ENCODE measurements around the gene SH2D3A. TPM values are rescaled to one million over a fixed set of nuclear protein-coding genes. Genes with fewer than 3 reads are reported as not detected.

SH2D3A gene
- polyA plus RNA-seq, 1 donor (not counting 4 experiments of a cell fraction or from before 2014, with no cell fraction given): 24.9 TPM

DNA sequence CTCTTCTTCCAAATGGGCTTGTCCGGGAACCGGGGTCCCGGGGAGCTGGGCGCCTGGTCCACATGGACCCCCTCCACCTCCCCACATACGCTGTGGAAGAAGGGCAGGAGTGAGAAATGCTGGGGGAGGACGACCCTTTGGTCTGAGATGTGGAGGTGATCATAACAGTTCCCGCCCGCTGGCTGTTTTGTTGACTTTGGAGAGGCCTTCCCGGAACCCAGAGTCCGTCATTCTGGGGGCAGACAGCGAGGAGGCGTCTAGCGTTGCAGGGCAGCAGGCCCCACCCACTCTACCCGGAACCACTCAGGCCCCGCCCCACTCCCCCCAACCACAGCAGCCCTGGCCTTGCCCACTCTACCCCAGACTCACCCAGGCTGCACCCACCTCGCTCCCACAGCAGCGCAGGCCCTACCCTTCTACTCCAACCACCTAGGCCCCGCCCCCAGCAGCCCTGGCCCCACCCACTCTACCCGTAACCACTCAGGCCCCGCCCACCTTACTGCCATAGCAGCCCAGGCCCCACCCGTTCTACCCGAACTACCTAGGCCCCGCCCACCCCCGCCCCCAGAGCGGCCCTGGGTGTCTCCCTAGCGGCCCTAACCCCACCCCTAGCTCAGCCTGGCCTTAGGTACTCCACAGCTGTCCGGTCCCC is 37.0 kb downstream of the SH2D3A start:
- dilution Hi-C loops (cut with MboI; ENCODE audit: extremely low pct_ligation_motif_present, low sequenced_read_pairs): no loop called here
- no peaks in the 10 kb centered on the region for H3K27me3 ChIP-seq (ENCODE audit: control insufficient read depth, extremely low read depth, insufficient read depth, low read length)
- no peak overlapping the region for H3K27ac ChIP-seq (ENCODE audit: control insufficient read depth, insufficient read depth, low read length)
- no peak overlapping the region for H3K9ac ChIP-seq (ENCODE audit: control insufficient read depth, extremely low read depth, insufficient read depth, low read length)
- no peak overlapping the region for H3K4me3 ChIP-seq (ENCODE audit: control insufficient read depth in 2 of 3, extremely low read depth in 1 of 3, insufficient read depth in 2 of 3, low read depth in 1 of 3, low read length in 3 of 3)
- H3K36me3 ChIP-seq (ENCODE audit: control insufficient read depth in 2 of 2, extremely low read depth in 1 of 2, insufficient read depth in 2 of 2, low read length in 2 of 2): peaks cover 8 to 22% of the 10 kb centered on the region in 2 experiments
- no peak overlapping the region for H3K4me2 ChIP-seq (ENCODE audit: control insufficient read depth, extremely low read depth, insufficient read depth, low read depth, low read length)
- H3K4me1 ChIP-seq (ENCODE audit: control insufficient read depth, extremely low read depth, insufficient read depth, low read length): peaks cover 1% of the 10 kb centered on the region
- no peaks in the 10 kb centered on the region for H3K9me1 ChIP-seq (ENCODE audit: control insufficient read depth, extremely low read depth, insufficient read depth, low read length)
- TF ChIP-seq EZH2 (IDR thresholded peaks at IDR 0.05; ENCODE audit: low read length): no peak
- TF ChIP-seq, protein P1, sequence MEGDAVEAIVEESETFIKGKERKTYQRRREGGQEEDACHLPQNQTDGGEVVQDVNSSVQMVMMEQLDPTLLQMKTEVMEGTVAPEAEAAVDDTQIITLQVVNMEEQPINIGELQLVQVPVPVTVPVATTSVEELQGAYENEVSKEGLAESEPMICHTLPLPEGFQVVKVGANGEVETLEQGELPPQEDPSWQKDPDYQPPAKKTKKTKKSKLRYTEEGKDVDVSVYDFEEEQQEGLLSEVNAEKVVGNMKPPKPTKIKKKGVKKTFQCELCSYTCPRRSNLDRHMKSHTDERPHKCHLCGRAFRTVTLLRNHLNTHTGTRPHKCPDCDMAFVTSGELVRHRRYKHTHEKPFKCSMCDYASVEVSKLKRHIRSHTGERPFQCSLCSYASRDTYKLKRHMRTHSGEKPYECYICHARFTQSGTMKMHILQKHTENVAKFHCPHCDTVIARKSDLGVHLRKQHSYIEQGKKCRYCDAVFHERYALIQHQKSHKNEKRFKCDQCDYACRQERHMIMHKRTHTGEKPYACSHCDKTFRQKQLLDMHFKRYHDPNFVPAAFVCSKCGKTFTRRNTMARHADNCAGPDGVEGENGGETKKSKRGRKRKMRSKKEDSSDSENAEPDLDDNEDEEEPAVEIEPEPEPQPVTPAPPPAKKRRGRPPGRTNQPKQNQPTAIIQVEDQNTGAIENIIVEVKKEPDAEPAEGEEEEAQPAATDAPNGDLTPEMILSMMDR (optimal IDR thresholded peaks at IDR 0.05 in 1 of 3, IDR thresholded peaks at IDR 0.05 in 1 of 3, conservative IDR thresholded peaks at IDR 0.05 in 1 of 3; ENCODE audit: extremely low read depth in 1 of 3, insufficient read depth in 2 of 3, low read length in 3 of 3): no peak
- H4K20me1 ChIP-seq (ENCODE audit: control insufficient read depth, extremely low read depth, insufficient read depth, low read length): no peaks in the 10 kb centered on the region
- no peak for FAIRE-seq
- H2AFZ ChIP-seq (ENCODE audit: control insufficient read depth, low read length): no peak overlapping the region
- no peaks in the 10 kb centered on the region for H3K9me3 ChIP-seq (ENCODE audit: control insufficient read depth, low read depth, low read length)
- no peak for DNase-seq (ENCODE audit: low read depth, low spot score)
- H3K79me2 ChIP-seq (ENCODE audit: control insufficient read depth, insufficient read depth, low read length): peaks cover 2% of the 10 kb centered on the region

DNA sequence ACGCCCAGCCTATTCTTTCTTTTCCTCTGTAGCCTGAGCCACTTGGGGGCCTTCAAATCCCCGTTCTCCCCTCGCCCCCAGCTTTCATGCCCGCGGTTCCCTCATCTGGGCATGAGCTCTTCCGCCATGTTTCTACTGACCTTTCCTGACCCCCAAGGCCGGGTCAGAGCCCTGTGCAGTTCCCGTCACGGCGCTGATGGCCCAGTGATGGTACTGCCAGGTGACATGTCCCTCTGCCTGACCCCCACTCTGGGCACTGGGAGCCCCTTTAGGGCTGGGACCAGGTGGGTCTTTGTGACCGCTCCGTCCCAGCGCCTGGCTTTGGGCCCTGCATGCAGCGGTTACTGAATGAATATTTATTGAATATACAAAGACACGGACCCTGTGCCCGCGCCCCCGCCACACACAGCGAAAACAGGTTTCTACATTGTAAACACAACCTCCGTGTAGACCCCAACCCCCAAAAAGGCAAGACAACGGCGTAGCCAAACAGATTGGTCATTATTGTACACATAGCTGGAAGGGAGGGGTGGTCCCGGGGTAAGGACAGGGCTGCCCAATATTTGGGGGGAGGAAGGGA is 37.6 kb downstream of the SH2D3A start:
- no peak for DNase-seq (ENCODE audit: low read depth, low spot score)
- no peak overlapping the region for H3K4me2 ChIP-seq (ENCODE audit: control insufficient read depth, extremely low read depth, insufficient read depth, low read depth, low read length)
- H4K20me1 ChIP-seq (ENCODE audit: control insufficient read depth, extremely low read depth, insufficient read depth, low read length): no peaks in the 10 kb centered on the region
- dilution Hi-C loops (cut with MboI; ENCODE audit: extremely low pct_ligation_motif_present, low sequenced_read_pairs): no loop called here
- no peaks in the 10 kb centered on the region for H3K9me1 ChIP-seq (ENCODE audit: control insufficient read depth, extremely low read depth, insufficient read depth, low read length)
- H3K79me2 ChIP-seq (ENCODE audit: control insufficient read depth, insufficient read depth, low read length): no peaks in the 10 kb centered on the region
- FAIRE-seq: no peak
- H3K27ac ChIP-seq (ENCODE audit: control insufficient read depth, insufficient read depth, low read length): no peak overlapping the region
- no peak overlapping the region for H3K9ac ChIP-seq (ENCODE audit: control insufficient read depth, extremely low read depth, insufficient read depth, low read length)
- no peaks in the 10 kb centered on the region for H3K27me3 ChIP-seq (ENCODE audit: control insufficient read depth, extremely low read depth, insufficient read depth, low read length)
- peaks cover 8 to 22% of the 10 kb centered on the region in 2 experiments for H3K36me3 ChIP-seq (ENCODE audit: control insufficient read depth in 2 of 2, extremely low read depth in 1 of 2, insufficient read depth in 2 of 2, low read length in 2 of 2)
- no peak overlapping the region for H2AFZ ChIP-seq (ENCODE audit: control insufficient read depth, low read length)
- no peaks in the 10 kb centered on the region for H3K9me3 ChIP-seq (ENCODE audit: control insufficient read depth, low read depth, low read length)
- TF ChIP-seq EZH2 (IDR thresholded peaks at IDR 0.05; ENCODE audit: low read length): no peak
- TF ChIP-seq, protein P1 (optimal IDR thresholded peaks at IDR 0.05 in 1 of 3, IDR thresholded peaks at IDR 0.05 in 1 of 3, conservative IDR thresholded peaks at IDR 0.05 in 1 of 3; ENCODE audit: extremely low read depth in 1 of 3, insufficient read depth in 2 of 3, low read length in 3 of 3): no peak
- H3K4me1 ChIP-seq (ENCODE audit: control insufficient read depth, extremely low read depth, insufficient read depth, low read length): no peaks in the 10 kb centered on the region
- no peak overlapping the region for H3K4me3 ChIP-seq (ENCODE audit: control insufficient read depth in 2 of 3, extremely low read depth in 1 of 3, insufficient read depth in 2 of 3, low read depth in 1 of 3, low read length in 3 of 3)
